ENCODE measurements around the gene MEGF8.

MEGF8 gene

DNA sequence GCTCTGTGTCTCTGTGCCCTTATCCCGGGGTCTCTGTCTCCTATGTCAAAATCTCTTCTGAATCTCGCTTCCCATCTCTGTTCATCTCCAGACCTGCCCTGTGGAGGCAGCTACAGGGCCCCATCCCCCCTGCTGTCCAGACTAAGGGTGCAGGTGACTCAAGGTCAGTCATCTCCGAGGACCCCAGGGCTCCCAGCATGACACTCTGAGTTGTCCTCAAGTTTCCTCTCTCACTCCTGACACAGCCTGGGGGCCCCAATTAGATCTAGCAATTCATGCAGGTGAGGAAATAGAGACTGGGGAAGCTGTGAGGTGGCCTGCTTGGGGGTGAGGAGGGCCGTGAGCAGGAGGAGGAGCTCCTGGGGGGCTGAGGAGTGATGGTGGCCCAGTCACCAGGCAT is 66.7 kb downstream of the MEGF8 start:
- no peak for DNase-seq

DNA sequence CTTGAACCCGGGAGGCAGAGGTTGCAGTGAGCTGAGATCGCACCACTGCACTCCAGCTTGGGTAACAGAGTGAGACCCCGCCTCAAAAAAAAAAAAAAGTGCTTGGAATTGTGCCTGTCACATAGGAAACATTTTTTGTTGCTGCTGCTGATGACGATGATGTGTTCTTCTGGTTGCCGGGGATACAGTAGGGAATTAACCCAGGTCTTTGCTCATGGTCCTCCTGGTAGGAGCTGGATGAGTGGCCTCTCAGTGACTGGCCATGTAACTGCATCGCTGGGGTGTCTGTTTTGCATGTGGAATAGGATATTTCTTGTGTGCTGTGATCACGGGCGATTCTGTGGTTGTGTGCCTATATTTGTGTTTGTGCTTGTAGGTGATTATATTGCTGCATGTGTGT is 69.3 kb downstream of the MEGF8 start:
- no peak for DNase-seq

DNA sequence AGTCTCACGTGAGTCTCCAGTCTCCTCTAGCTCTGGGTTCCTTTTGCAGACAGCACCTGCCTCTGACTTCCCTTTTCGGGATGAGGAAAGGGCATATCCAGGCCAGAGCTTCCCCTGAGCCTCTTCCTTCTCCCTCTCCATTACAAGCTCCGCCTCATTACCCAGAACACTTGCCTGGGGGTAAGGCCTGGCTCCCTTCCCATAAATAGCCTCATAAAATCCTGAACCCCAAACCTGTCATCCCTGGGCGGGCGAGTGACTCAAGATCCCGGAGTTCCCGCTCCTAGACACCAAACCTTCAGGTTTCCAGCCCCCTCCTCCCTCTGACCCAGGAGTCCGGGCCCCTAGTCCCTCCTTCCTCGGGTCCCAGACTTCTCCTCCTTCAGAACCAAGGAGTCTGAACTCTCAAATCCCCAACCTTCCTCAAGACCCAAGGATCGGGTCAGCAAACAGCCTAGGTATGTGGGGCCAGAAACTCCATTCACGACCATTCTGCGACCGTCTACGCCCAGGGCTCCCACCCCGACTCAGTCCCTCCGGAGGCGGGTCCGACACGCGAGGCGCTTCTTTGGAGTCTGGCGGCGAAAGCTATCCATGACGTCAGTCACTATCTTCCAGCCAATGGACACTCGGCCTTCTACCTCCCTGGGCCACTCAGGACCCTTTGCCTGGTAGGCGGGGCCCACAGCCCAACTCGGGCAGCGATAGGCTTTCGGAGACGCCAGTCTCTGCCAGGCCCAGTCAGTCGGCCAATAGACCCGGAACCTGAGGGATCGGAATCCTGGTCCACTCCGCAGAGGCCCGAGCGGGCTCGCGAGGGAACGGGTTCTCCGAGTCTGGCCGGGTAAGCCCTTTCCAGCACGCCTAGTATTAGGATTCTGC is 71.2 kb downstream of the MEGF8 start:
- DNase-seq = peak; percentile 98

DNA sequence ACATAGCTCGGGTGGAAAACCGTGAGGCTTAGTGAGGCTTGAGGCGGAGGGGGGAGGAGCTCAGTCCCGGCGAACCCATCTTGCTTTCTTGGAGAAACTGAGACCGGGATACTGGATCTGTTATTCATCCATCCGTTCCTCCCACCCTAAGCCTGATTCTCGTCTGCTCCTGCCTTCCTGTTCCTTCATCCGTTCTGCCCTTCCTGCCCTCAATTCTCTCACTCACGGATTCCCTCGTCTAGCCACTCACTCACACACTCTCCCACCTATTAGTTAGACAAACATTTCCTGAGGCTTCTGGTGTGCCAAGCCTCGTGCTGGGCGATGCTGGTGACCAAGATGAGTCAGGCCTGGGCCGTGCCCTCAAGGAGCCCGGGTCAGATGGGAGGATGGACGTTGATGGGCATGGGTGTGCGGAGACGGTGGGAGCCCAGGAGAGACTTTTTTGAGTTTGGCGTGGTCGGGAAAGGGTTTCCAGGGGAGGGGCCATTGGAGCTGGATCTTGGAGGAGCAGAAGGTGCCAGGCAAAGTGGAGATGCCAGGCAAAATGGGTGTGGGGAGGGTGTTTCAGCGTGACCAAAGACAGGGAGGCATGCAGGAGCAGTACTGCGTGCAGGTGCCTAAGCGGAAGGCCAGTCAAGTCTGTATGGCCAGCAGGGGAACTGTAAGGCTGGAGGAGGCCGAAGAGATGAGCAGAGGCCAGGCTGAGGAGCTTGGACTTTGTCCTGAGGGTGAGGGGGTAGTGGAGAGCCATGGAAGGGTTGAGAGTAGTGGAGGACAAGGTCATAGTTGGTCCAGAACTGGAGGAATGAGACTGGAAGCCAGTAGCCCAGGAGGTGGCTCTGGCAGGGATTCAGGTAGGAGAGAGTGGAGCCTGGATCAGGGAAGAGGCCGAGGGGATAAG is 72.1 kb downstream of the MEGF8 start:
- DNase-seq = peak; percentile 30

DNA sequence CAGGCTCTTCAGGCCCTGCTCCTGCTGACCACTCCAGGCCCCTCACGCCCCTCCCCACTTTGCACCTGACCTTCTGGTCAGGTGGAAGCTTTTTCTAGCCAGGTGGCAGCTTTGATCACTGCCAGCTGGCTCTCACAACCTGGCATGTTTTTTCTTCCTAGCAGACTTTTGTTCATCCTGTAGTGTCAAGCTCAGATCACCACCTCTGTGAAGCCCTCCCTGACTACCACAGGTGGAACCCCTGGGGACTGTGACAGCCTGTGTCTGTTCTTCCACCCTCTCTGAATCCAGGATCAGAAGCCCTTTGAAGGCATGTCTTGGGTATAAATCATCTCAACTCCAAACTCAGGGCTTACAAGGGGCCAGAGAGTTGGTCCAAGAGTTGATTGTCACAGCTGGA is 75.0 kb downstream of the MEGF8 start:
- no peak for DNase-seq

DNA sequence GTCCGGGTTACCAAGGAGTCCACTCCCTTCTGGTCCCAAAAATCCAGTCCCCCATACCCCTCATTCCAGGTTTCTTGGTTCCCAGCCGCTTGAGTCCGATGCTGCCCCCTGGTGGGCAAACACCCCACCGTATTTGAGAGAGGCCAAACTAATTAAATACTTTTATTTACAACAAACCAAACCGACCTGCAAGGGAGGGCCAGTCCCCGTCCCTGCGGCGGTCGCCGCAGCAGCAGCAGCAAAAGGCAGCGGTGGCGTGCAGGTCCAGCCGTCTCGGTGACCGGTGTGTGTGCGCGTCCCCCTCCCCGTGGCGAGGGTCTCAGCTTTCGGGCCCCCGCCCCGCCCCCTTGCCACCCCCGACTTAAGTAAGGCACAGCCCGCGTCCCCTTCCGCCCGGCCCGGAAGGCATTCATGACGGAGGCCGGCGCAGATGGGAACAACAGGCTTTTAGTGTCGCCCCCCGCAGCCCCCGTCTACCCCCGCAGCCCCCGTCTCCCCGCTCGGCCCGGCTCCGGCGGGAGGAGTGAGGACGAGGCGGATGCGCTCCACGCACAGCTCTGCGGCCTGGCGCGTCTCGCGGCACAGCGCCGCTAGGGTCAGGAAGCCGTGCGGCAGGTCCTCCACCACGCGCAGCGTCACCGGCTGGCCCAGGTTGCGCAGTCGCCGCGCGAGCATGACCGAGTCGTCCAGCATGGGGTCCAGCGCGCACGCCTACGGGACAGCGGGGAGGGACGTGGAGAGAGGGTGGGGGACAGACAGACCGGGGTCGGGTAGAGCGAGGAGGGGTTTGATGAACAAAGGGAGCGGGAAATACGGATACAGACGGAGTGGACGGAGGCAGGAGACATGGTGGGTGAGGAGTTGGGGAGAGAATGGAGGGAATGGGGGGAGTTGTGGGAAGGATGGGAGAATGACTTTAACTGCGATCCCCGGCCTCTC is 76.2 kb downstream of the MEGF8 start:
- peak; percentile 83 for DNase-seq

DNA sequence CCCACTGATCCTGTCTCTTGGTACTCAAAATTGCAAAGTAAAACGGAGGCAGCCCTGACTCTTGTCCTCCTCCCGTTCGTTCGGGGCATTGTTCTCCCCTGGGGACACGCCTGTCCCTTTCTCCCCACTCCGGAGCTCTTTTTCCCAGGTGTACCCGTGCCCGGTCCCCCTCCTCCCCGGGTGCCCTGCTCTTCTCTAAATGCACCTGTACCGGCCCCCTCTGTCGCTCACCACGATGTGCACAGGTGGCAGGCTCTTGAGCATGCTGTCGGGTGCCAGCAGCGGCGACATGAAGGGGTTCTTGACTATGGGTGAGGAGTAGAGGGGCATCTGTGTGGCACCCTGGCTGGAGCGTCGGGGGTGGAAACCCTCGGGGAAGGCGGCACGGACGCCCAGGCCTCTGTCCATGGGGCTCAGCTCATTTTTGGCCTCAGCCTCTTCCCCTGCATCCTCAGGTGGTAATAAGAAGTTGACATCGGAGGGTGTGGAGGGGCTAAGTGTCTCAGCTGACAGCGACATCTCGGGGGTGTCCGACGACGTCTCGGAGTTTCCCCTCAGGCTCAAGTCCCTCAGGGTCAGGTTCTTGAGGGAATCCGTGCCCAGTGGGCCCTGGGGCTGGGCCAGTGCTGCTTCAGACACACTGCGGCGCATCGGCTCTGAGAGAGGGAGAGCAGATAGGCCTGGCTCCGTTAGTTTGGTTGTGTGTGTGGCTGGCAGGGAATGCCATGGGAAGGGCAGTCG is 77.1 kb downstream of the MEGF8 start:
- no peak for DNase-seq

DNA sequence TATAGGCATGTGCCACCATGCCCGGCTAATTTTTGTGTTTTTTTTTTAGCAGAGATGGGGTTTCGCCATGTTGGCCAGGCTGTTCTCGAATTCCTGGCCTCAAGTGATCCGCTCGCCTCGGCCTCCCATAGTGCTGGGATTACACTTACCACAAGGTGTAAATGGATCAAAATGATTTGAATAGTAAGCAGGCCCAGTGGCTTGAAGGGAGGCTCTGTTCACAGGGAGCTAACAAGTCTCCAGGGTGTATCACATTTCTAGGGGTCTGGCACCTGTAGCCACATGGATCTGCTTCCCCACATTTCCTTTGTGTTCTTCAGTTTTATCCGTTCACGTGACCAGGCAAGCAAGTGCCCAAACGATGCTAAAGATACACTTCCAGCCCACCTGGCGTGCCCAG is 78.2 kb downstream of the MEGF8 start:
- no peak for DNase-seq

DNA sequence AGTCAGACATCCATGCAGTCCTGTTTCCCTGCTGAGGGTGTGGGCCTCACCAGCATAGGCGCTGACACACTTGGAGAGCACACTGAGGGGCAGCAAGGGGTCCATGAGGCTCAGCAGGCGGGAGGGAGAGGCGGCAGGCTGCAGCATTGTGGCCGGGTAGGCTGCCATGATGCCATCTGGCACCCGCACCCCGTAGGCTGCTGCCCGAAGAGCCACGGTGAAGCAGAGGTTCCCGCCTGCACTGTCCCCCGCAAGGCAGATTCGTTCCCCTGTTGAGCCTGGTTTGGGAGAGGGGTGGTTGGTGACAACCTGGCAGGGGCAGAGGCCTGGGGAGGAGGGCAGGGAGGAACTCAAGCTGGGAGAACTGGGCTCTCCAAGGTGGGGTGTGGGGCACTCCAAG is 80.7 kb downstream of the MEGF8 start:
- no peak for DNase-seq

DNA sequence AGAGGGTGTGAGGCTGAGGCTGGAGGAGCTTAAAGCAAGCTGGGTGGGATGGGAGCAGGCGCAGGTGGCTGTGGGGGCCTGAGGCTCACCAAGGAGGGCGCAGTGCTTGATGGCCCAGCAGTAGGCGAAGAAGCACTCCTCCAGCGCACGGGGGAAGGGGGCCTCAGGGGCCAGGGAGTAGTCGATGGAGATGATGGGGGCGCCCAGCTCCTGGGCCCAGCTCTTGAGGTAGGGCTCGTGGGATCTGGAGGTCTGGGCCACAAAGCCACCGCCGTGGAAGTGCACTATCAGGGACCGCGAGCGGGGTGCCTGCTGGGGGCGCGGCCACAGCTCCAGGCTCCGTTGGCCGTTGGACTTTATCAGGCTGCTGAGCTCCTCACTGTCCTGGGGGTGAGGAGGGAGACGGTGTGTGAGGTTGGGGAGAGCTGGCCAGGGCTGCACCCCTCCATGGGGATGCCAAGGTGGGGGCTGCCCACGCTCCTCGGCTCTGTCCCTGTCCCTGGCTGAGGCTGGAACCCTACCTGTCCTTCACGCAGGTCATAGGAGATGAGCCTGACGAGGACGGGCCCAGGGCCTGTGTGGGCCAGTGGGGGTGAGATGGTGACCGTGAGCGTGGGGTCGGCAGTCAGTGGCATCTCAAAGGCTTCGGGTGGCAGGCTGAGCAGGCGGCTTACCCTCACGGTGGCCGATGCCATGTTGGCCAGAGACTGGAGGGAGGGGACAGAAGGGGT is 81.8 kb downstream of the MEGF8 start:
- DNase-seq = no peak

DNA sequence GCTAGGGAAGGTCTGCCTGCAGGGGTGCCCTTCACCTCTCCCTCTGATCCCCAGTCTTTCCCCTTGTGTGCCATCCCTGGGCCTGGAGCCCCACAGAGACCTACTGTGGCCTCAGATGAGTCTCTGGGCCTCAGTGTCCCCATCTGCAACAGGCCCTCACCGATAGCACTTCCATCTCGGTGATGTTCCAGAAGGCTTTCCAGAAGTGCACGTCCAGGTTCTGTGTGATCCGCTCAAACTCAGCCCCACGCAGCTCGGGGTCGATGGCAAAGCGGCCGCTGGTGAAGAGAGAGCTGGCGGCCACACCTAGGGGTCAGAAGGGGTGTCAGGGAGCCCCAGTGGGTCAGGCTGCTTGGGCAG is 82.4 kb downstream of the MEGF8 start:
- no peak for DNase-seq

DNA sequence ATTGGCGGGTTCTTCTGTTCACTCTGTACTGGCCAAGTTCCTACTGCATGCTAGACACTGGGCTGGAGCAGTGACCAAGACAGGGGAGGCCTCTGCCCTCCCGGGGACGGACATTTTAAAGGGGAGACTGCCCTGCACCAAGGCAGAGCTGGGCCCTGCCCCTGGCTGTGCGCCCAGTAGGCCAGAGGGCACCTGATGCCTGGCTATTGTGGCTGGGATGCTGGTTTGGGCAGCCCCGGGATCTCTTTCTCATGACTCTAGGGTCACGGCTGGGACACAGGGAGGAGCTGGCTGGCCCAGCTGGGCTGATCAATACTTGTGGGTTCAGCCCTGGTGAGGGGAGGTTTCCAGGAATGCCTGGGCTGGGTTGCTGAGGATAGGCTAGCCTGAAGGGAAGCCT is 84.0 kb downstream of the MEGF8 start:
- no peak for DNase-seq

DNA sequence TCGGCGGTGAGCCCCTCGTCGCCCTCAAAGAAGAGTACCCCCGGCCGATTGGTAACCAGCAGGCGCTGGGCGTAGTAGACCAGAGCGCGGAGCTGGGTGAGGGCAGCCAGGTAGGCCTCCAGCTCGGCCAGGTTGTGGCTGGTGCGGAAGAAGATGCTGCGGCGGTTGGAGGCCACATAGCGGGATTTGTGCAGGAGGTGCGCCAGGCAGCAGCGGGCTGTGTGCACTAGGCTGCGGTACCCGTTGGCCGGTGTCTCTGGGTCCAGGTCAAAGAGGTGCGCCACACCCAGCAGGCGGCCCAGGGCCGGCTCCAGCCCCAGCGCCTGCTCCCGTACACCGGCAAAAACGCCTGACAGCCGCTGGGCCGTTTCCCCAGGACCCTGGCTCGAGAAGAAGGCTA is 84.9 kb downstream of the MEGF8 start:
- DNase-seq = no peak

DNA sequence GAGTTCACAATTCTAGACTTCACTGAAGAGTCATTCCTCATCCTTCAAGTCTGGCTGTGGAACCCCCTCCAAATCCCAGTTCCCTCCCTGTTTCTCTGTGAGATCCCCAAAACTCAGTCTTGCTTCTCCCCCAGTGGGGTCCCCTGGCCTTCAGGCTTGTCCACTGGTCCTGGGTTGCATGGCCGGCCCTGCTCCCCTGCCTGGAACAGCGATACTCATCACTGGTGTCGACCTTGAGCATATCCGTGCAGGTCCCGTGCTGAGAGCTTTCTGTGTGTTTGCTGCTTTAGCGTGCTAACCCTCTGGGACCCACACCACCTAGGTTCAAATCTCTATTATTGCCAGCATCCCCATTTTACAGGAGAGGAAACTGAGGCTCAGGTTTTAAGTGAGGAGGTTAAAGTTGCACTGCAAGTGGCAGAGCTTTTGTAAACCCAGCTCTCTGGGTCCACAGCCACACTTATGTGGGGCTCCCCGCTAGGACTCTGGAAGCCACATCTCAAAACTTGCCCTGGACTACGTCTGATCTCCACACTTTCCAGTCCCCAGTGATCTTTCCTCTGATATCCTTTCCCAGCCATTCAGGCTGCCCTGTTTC is 86.2 kb downstream of the MEGF8 start:
- DNase-seq = no peak

DNA sequence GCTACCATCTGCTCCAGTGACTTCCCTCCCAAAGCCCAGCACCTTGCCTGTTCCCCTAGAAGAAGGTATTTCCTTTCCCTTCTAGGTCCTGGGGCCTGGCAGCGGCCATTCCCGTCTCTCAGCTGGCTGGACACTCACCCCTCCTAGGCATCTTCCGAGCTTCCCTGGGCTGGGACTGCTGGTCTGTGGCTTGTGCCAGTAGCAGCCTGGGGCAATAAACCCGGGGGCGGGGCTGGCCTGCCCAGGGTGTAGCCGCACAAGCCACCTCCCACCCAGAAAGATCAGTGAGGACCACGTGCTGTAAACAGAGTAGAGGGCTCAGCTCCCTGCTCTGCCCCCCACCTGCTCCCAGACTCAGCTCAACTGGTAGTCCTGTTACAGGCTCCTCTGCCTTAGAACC is 86.8 kb downstream of the MEGF8 start:
- no peak for DNase-seq

DNA sequence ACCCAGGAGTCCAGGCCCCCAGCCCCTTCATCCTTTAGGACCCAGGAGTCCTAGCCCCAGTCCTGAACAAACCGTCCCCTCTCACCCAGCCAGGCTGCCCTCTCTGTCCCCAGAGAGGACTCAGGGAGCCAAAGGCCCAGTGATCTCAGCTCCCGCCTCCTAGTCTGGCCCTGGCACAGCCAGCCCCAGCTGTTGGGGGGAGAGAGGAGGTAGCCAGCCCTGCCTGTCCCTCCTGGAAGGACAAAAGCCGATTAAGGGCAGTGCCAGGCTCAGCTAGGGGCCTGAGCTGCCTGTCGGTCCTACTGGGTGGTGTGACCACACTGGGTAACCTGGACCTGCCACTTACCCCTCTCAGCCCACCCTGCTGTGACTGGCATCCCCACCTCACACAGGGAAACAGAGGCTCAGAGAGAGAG is 87.2 kb downstream of the MEGF8 start:
- DNase-seq = no peak

DNA sequence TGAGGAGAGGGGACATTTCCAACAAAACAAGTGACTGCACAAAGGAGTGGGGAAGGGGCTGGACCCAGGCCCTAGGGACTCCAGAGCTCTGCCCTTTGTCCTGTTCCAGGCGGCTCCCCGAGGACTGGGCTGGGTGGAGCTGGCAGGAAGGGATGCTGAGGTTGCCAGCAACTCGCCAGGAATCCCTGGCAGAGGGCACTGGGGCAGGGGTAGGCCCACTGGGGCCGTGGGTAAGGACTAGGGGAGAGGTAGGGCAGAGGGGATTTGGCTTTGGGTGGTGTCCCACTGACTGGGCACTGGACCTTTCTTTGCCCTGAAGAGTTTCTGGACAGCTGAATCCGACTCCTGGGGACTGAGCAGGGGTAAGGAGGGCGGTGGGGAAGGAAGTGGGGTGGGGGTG is 93.9 kb downstream of the MEGF8 start:
- no peak for DNase-seq

DNA sequence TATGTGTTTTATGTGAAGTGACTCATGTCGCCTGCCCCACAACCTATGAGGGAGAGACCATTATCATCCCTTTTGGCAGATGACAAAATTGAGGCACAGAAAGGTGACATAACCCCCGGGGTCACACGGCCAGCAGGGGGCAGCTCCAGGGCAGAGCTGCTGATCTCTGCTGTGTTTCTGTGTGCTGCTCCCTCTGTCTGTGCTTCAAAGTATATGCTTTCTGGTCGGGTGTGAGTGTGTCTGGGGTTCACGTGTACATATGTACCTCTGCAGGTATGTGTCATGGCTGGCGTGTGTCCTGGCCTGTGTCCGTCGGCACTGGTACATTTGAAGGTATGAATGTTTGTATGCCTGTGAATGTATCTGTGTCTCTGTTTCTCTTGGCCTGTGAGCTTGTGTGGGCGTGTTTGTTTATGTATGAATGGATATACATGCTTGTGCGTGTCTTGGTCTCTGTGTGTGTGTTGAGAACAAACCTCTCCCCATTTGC is 94.7 kb downstream of the MEGF8 start:
- peak; percentile 87 for DNase-seq

DNA sequence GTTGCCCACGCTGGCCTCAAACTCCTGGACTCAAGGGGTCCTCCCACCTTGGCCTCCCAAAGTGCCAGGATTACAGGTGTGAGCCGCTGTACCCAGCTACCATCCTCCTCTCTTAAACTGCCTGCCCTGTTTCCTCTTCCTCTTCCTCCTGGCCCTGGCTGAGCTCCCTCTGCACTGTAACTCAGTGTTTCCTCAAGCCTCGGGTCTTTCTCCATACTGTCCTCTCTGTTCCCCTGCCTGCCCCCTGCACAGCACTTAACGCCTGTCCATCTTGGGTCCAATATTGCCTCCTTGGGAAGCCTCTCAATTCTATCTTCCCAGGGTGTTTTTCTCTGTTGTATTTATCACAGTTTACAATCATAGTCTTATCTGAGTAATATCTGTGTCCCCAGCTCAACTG is 95.7 kb downstream of the MEGF8 start:
- DNase-seq = no peak

DNA sequence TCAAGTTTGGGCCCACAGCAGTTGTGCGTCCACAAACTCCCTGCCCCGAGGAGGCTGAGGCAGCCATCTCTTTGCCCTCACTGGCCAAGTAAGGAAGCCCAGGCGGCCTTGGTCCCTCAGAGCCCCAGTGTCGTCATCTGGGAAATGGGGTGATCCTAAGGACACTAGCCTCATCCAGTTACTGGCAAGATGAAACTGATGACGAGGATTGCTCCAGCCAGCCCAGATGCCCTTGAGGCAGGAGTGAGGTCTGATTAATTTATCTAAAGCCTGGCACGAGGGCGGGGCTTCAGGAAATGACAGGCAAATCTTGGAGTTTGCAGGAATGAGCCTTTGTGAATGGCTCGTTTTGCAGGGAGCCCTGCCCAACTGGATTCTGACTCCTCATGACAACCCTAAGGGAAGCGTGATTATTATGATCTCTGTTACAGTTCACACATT is 96.2 kb downstream of the MEGF8 start:
- no peak for DNase-seq
